NT2/D1 (cell line): ENCODE measurements around the gene VAT1.

Source experiments
- DNase-seq: peaks from one replicate; pipeline ENCODE4 v3.0.0-alpha.2; 2011; ENCODE audit warnings: low read depth, low spot score
- H3K27me3 ChIP-seq: 2 replicates; pipeline ENCODE4 v1.6.0; 2011; ENCODE audit warnings: mild to moderate bottlenecking; ENCODE audit not compliant: insufficient read length, insufficient read depth
- H3K36me3 ChIP-seq: 2 replicates; pipeline ENCODE4 v1.6.1; 2011; ENCODE audit warnings: mild to moderate bottlenecking, low read length, mixed read lengths; ENCODE audit not compliant: insufficient read depth, insufficient read length
- H3K4me1 ChIP-seq: 2 replicates; pipeline ENCODE4 v1.5.1; 2011; ENCODE audit not compliant: insufficient read depth, insufficient read length
- H3K4me3 ChIP-seq: 2 replicates; pipeline ENCODE4 v1.5.1; 2011; ENCODE audit warnings: low read depth; ENCODE audit not compliant: insufficient read length
- H3K9ac ChIP-seq: 2 replicates; pipeline ENCODE4 v1.6.0; 2011; ENCODE audit warnings: low read depth; ENCODE audit not compliant: insufficient read length
- H3K9me3 ChIP-seq: 2 replicates; pipeline ENCODE4 v1.5.1; 2011; ENCODE audit warnings: mild to moderate bottlenecking, low read length; ENCODE audit not compliant: insufficient read depth
- SUZ12 ChIP-seq: IDR thresholded peaks from 2 replicates; pipeline ENCODE4 v1.6.1; 2011; ENCODE audit not compliant: insufficient read length, insufficient read depth; ENCODE audit errors: extremely low read depth
- YY1 ChIP-seq: IDR thresholded peaks from 2 replicates; pipeline ENCODE4 v1.6.1; 2011; ENCODE audit not compliant: insufficient read length, insufficient read depth
- ZNF274 ChIP-seq: IDR thresholded peaks from 2 replicates; pipeline ENCODE4 v1.6.1; 2011; ENCODE audit warnings: mild to moderate bottlenecking, low read depth, low read length

The VAT1 gene

GRCh38 chr17:42991471-42991870 is 30.7 kb downstream of the VAT1 start:
- H3K9ac ChIP-seq, result no peak overlapping the region

GRCh38 chr17:42989726-42990652 is 32.2 kb downstream of the VAT1 start:
- H3K9ac ChIP-seq, result no peak overlapping the region
- H3K27me3 ChIP-seq, result no peaks in the 10 kb centered on the region
- H3K4me3 ChIP-seq, result no peak overlapping the region
- H3K9me3 ChIP-seq, result no peaks in the 10 kb centered on the region
- TF ChIP-seq ZNF274 (no peak), SUZ12 (no peak), YY1 (no peak)
- no peak for DNase-seq
- H3K4me1 ChIP-seq, result no peaks in the 10 kb centered on the region
- H3K36me3 ChIP-seq, result peaks cover 93% of the 10 kb centered on the region

More at GRCh38 chr17:42991471-42991870, 30.7 kb downstream of the VAT1 start:
- no peaks in the 10 kb centered on the region for H3K9me3 ChIP-seq
- DNase-seq, result no peak
- H3K4me3 ChIP-seq, result no peak overlapping the region
- peaks cover 81% of the 10 kb centered on the region for H3K36me3 ChIP-seq
- no peaks in the 10 kb centered on the region for H3K4me1 ChIP-seq
- H3K27me3 ChIP-seq, result no peaks in the 10 kb centered on the region
- TF ChIP-seq SUZ12, result no peak
- no peak for TF ChIP-seq ZNF274
- TF ChIP-seq YY1, result no peak

GRCh38 chr17:42989141-42989540 is 33.0 kb downstream of the VAT1 start:
- no peak for TF ChIP-seq SUZ12
- TF ChIP-seq YY1, result no peak
- no peak for TF ChIP-seq ZNF274
- no peak overlapping the region for H3K4me3 ChIP-seq

GRCh38 chr17:42985225-42985624 is 37.0 kb downstream of the VAT1 start:
- Histone ChIP-seq H3K36me3 (peaks cover 70% of the 10 kb centered on the region), H3K27me3 (no peaks in the 10 kb centered on the region), H3K9me3 (no peaks in the 10 kb centered on the region), H3K4me3 (no peak overlapping the region), H3K4me1 (no peaks in the 10 kb centered on the region), H3K9ac (no peak overlapping the region)
- no peak for DNase-seq
- TF ChIP-seq ZNF274, result no peak
- no peak for TF ChIP-seq YY1
- TF ChIP-seq SUZ12, result no peak

More at GRCh38 chr17:42989141-42989540, 33.0 kb downstream of the VAT1 start:
- no peaks in the 10 kb centered on the region for H3K9me3 ChIP-seq
- no peaks in the 10 kb centered on the region for H3K4me1 ChIP-seq
- H3K36me3 ChIP-seq, result peaks cover 93% of the 10 kb centered on the region
- no peak for DNase-seq
- no peak overlapping the region for H3K9ac ChIP-seq
- no peaks in the 10 kb centered on the region for H3K27me3 ChIP-seq

- Histone ChIP-seq H3K27me3 (no peaks in the 10 kb centered on the region), H3K4me1 (peaks cover 2% of the 10 kb centered on the region), H3K9ac (no peak overlapping the region), H3K4me3 (no peak overlapping the region), H3K36me3 (peaks cover 41% of the 10 kb centered on the region), H3K9me3 (no peaks in the 10 kb centered on the region)
- no peak for DNase-seq
- TF ChIP-seq YY1 (no peak), ZNF274 (no peak), SUZ12 (no peak)
Measured at GRCh38 chr17:42982266-42982665, 39.9 kb downstream of the VAT1 start.

- H3K4me3 ChIP-seq, result peak overlapping the region; percentile 83
- H3K9ac ChIP-seq, result peak overlapping the region; percentile 95
- no peak for DNase-seq
- H3K36me3 ChIP-seq, result peaks cover 29% of the 10 kb centered on the region
- no peak for TF ChIP-seq ZNF274
- no peak for TF ChIP-seq YY1
- TF ChIP-seq SUZ12, result no peak
- peaks cover 3% of the 10 kb centered on the region for H3K4me1 ChIP-seq
- H3K27me3 ChIP-seq, result no peaks in the 10 kb centered on the region
- no peaks in the 10 kb centered on the region for H3K9me3 ChIP-seq
Measured at GRCh38 chr17:42980766-42981397, 41.3 kb downstream of the VAT1 start.

GRCh38 chr17:42980274-42980765 is 41.9 kb downstream of the VAT1 start, which contains the start of gene RUNDC1:
TSS of gene RUNDC1 (plus strand) at chr17:42980565. CDS start at chr17:42980577, 12 bp downstream.
- H3K4me1 ChIP-seq, result peaks cover 4% of the 10 kb centered on the region

More at GRCh38 chr17:42980274-42980765, 41.9 kb downstream of the VAT1 start, which contains the start of gene RUNDC1:
- TF ChIP-seq SUZ12 (no peak), YY1 (peak; percentile 80), ZNF274 (no peak)
- Histone ChIP-seq H3K27me3 (no peaks in the 10 kb centered on the region), H3K4me3 (peak within 1 kb of the TSS; percentile 83), H3K36me3 (peaks cover 25% of the 10 kb centered on the region), H3K9ac (peak within 1 kb of the TSS; percentile 95), H3K9me3 (no peaks in the 10 kb centered on the region)
- no peak for DNase-seq
